ENCODE measurements around the gene PRRG3.

The PRRG3 gene

DNA sequence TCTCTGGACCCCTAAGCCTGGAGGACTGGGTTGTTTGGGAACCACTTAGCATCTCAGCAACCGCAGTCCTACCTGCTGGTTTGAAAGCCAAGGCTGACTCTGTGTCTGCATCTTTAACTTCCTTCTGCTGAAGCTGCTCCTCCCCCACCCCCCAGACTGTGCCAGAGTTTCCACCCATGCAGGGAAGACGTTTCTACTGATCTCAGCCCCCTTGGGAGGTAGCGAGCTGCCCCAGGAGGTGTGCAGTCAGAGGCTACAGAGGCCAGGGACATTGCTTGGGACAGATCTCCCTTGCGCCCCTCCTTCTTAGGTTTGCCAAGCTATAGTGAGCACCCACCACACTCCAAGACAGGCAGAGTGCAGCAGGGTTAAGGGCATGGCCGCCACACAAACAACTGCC is 15.9 kb downstream of the PRRG3 start:
- TF ChIP-seq, protein P1, sequence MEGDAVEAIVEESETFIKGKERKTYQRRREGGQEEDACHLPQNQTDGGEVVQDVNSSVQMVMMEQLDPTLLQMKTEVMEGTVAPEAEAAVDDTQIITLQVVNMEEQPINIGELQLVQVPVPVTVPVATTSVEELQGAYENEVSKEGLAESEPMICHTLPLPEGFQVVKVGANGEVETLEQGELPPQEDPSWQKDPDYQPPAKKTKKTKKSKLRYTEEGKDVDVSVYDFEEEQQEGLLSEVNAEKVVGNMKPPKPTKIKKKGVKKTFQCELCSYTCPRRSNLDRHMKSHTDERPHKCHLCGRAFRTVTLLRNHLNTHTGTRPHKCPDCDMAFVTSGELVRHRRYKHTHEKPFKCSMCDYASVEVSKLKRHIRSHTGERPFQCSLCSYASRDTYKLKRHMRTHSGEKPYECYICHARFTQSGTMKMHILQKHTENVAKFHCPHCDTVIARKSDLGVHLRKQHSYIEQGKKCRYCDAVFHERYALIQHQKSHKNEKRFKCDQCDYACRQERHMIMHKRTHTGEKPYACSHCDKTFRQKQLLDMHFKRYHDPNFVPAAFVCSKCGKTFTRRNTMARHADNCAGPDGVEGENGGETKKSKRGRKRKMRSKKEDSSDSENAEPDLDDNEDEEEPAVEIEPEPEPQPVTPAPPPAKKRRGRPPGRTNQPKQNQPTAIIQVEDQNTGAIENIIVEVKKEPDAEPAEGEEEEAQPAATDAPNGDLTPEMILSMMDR (IDR thresholded peaks at IDR 0.05): no peak

- TF ChIP-seq, protein P1 (IDR thresholded peaks at IDR 0.05): no peak
These were observed 16.5 kb downstream of the PRRG3 start for GRCh38 chrX:151711787-151712186.

DNA sequence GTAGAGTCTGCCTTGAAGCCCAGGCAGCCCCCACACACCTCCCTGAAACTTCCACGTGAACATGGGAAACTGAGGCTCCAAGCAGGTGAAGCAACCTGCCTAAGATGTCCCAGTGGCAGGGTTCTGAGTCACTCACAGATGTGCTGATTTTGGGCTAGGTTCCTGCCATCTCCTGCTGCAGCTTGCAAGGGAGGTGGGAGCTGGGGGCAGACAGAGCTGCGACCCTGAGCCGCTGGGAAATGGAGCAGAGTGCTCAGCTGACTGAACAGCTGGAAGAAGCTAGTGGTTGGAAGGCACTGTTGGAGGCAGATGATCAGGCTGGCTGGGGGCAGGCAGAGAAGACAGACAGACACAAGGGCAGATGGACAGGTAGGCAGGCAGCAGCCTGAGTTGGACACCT is 17.0 kb downstream of the PRRG3 start:
- TF ChIP-seq, protein P1 (IDR thresholded peaks at IDR 0.05): no peak

- TF ChIP-seq, protein P1 (IDR thresholded peaks at IDR 0.05): peak; percentile 50
These were observed 18.6 kb downstream of the PRRG3 start for GRCh38 chrX:151713849-151714248.

GRCh38 chrX:151714362-151714761 is 19.1 kb downstream of the PRRG3 start:
- TF ChIP-seq, protein P1 (IDR thresholded peaks at IDR 0.05): no peak

DNA sequence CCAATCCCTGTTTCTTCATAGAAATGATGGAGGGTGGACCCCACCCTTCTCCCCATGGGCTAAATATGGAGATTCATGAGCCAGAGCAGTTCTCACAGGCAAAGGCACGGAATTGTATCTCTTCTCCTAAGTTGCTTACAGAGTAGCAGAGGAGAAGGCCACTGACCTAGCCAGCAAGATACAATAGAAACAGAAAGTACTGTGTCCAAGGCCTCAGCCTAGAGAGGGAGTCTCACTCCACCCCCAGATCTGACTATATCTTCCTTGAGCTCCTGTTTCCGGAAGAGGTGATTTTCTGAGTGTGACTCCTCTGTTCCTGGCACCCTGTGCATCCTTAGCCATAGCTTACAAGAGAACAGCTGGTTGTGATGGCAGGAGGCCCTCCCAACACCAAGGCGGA is 20.5 kb downstream of the PRRG3 start, which contains the start of gene FATE1:
FATE1 (plus strand) TSS at position 284 of the 400 bp plus-strand sequence; CDS start at position 369, 85 bp downstream.
- TF ChIP-seq, protein P1 (IDR thresholded peaks at IDR 0.05): no peak

- TF ChIP-seq, protein P1 (IDR thresholded peaks at IDR 0.05): peak; percentile 50
These were observed 27.1 kb downstream of the PRRG3 start for GRCh38 chrX:151722241-151722846.
